RWPE2 (cell line): ENCODE data around the gene FKBP2.

Source experiments
- ATAC-seq: fragments of 200-7000 bp; cut with Tn5 transposase; 3 replicates; pipeline ENCODE4 v1.9.1; 2021; ENCODE audit warnings: low read depth
- DNase-seq: peaks from one replicate; pipeline ENCODE4 v3.0.0-alpha.2; 2020; ENCODE audit warnings: low spot score
- H3K27ac ChIP-seq: fragments of 450-650 bp; 2 replicates; pipeline ENCODE4 v1.5.1; 2017; ENCODE audit warnings: mild to moderate bottlenecking; ENCODE audit not compliant: poor library complexity, severe bottlenecking
- H3K27me3 ChIP-seq: fragments of 250-450 bp; sonication (Bioruptor Pico); 2 replicates; pipeline ENCODE4 v1.5.1; 2021; ENCODE audit warnings: mild to moderate bottlenecking, moderate library complexity; ENCODE audit not compliant: insufficient read depth, poor library complexity, severe bottlenecking
- H3K36me3 ChIP-seq: fragments of 250-450 bp; sonication (Bioruptor Pico); 2 replicates; pipeline ENCODE4 v1.5.1; 2020; ENCODE audit warnings: low read depth, mild to moderate bottlenecking, moderate library complexity
- H3K4me1 ChIP-seq: fragments of 250-450 bp; sonication (Bioruptor Pico); 2 replicates; pipeline ENCODE4 v1.5.1; 2021; ENCODE audit warnings: mild to moderate bottlenecking, moderate library complexity; ENCODE audit not compliant: insufficient read depth, poor library complexity, severe bottlenecking
- H3K4me3 ChIP-seq: fragments of 250-450 bp; sonication (Bioruptor Pico); 2 replicates; pipeline ENCODE4 v1.5.1; 2021; ENCODE audit warnings: mild to moderate bottlenecking, moderate library complexity; ENCODE audit not compliant: severe bottlenecking
- H3K9me3 ChIP-seq: fragments of 250-450 bp; sonication (Bioruptor Pico); 2 replicates; pipeline ENCODE4 v1.5.1; 2021; ENCODE audit warnings: mild to moderate bottlenecking, moderate library complexity; ENCODE audit not compliant: severe bottlenecking
- CTCF ChIP-seq: fragments of 450-650 bp; IDR thresholded peaks from one replicate; pipeline ENCODE4 v1.5.1; 2017; ENCODE audit warnings: mild to moderate bottlenecking, moderate library complexity; ENCODE audit not compliant: poor library complexity, severe bottlenecking

The FKBP2 gene

DNA sequence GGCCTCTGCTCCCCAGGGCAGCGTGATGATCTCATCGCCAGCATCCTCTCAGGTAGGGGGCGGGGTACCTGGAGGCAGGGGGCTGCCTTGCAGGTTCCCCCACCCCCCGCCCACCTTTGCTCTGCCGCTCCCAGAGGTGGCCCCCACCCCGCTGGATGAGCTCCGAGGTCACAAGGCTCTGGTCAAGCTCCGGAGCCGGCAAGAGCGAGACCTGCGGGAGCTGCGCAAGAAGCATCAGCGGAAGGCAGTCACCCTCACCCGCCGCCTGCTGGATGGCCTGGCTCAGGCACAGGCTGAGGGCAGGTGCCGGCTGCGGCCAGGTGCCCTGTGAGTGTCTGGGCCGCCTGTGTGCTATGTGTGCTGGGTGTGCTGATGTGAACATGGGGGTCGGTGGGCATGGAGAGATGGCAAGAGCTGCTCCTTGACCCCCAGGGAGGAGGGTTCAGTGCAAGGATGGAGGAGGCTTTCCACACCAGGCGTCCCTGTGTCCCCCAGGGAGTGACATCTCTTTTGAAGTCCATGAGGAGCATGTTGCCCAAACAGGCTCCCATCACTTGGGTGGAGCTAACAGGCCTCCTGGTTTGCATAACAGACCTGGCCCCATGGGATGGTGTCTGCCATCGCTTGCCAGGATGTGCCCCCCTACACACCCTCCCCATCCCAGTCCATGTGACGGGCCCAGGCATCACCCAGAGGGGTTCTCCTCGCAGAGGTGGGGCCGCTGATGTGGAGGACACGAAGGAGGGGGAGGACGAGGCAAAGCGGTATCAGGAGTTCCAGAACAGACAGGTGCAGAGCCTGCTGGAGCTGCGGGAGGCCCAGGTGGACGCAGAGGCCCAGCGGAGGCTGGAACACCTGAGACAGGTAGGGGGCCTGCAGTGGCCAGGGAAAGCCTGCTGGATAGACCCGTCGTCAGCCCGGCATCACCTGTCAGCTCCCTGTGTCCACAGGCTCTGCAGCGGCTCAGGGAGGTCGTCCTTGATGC, 24.6 kb downstream of the FKBP2 start:
- ATAC-seq (no peak), DNase-seq (no peak)
- H3K4me1 ChIP-seq: peaks cover 24% of the 10 kb centered on the region
- H3K27ac ChIP-seq: no peak overlapping the region
- H3K4me3 ChIP-seq: no peak overlapping the region
- H3K27me3 ChIP-seq: no peaks in the 10 kb centered on the region
- no peaks in the 10 kb centered on the region for H3K9me3 ChIP-seq
- H3K36me3 ChIP-seq: peaks cover 44% of the 10 kb centered on the region
- no peak for TF ChIP-seq CTCF

- no peaks in the 10 kb centered on the region for H3K27me3 ChIP-seq
- peaks cover 44% of the 10 kb centered on the region for H3K36me3 ChIP-seq
- no peaks in the 10 kb centered on the region for H3K9me3 ChIP-seq
- peaks cover 24% of the 10 kb centered on the region for H3K4me1 ChIP-seq
- no peak for ATAC-seq
- no peak for TF ChIP-seq CTCF
- no peak overlapping the region for H3K4me3 ChIP-seq
- H3K27ac ChIP-seq: peak overlapping the region; percentile 92
- DNase-seq: no peak
These were observed 25.4 kb downstream of the FKBP2 start for GRCh38 chr11:64266339-64266738.

DNA sequence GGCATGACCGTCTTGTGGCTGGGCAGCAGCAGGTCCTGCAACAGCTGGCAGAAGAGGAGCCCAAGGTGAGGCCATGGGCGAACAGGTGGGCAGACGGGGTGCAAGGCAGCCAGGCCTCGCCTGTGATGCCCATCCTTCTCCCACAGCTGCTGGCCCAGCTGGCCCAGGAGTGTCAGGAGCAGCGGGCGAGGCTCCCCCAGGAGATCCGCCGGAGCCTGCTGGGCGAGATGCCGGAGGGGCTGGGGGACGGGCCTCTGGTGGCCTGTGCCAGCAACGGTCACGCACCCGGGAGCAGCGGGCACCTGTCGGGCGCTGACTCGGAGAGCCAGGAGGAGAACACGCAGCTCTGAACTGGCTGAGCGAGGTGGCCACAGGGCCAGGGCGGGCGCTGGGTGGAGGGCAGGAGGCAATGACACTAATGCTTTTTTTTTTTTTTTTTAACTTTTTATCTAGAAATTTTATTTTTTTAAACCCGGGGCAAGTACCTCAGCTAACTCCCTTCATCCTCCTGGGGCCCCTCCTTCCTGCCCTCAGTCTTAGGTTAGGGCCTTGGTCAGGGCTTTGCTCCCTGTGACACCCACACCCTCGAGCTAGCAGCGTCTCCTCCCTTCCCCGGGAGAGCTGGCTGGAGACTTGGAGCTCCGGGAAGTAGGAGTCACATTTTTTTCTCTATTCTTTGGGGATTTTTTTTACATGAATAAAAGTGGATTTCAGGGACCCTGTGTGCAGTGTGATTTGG, 26.5 kb downstream of the FKBP2 start:
- H3K4me3 ChIP-seq: no peak overlapping the region
- no peak for ATAC-seq
- TF ChIP-seq CTCF: no peak
- peaks cover 27% of the 10 kb centered on the region for H3K4me1 ChIP-seq
- H3K27me3 ChIP-seq: no peaks in the 10 kb centered on the region
- peak overlapping the region; percentile 92 for H3K27ac ChIP-seq
- no peaks in the 10 kb centered on the region for H3K9me3 ChIP-seq
- H3K36me3 ChIP-seq: peaks cover 38% of the 10 kb centered on the region
- DNase-seq: no peak

- no peaks in the 10 kb centered on the region for H3K27me3 ChIP-seq
- ATAC-seq: peak; percentile 26
- no peak for TF ChIP-seq CTCF
- no peak overlapping the region for H3K4me3 ChIP-seq
- DNase-seq: no peak
- no peaks in the 10 kb centered on the region for H3K9me3 ChIP-seq
- peak overlapping the region; percentile 92 for H3K27ac ChIP-seq
- H3K4me1 ChIP-seq: peaks cover 20% of the 10 kb centered on the region
- peaks cover 30% of the 10 kb centered on the region for H3K36me3 ChIP-seq
These were observed 27.4 kb downstream of the FKBP2 start for GRCh38 chr11:64268025-64268892.
